ENCODE measurements around the gene E2F2.

E2F2 gene

DNA sequence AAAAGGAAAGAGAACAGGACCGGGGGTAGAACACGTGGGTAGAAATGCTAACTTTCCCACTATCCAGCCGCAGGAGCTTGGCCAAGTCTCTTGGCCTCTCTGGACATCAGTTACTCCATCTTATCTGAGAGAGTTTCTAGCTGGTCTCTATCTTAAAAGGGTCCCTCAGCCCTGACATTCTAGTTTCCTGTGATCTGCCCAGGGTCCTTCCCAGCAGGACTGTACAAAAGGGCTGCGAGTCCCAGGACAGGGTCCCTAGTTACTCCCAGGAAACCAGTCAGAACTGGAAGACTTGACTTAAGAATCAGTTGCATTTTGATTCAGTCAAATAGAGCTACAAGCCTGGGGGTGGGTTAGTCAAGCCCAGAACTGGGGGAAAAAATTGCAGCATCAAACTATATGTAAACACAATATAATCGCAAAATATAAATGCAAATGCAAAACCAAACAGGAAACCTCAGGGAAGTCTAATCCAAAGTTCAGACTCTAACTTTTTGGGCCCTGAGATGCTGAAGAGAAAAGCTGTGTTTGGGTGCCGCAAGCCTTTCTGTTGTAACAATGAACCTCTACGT is 49.9 kb downstream of the E2F2 start:
- no peak for DNase-seq

DNA sequence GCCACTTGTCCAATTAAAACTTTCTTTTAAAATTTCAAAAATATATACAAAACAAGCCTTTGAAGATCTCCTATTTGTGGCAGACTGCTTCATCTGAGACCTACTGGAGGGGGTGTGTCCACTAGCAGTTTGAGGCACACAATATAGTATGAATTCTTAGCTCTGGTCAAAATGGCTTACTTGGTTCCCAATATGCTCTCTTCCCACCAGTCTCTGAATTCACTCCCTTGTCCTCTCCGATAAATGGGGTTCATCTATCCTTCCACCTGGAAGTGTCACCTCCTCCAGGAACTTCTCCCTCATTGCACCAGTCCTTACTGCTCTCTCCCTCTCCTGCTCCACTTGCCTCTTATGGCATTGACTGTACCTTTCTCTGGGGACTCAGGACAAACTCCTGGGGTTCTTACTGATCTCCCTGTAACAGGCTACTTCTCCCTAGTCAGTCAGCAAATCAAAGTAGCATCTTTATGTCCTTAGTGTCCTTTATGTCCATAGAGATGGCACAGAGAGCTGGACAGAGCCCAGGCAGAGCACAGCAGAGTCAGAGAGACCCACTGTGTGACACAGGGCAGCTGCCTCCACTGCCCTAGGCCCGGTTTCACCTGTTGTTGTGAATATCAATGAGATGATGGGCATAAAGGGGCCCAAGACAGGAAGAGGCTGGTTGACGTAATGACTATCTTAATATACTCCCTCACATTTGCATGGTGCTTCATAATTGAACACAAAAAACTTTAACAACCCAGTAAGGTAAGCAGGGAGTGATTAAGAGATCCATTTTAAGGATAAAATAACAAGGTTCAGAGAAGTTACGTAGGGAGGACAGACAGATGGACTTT is 50.6 kb downstream of the E2F2 start:
- no peak for DNase-seq

DNA sequence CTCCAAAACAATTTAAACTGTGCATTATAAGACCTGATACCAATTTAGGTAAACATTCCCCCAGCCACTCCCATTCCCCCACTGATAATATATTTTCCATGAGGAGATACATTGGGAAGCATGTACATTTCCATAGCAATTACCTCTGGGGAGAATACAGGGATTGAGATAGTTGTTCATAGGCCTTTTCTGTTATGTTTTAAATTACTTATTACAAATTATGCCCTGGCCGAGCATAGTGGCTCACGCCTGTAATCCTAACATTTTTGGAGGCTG is 51.4 kb downstream of the E2F2 start:
- no peak for DNase-seq

GRCh38 chr1:23478896-23479665 is 52.0 kb downstream of the E2F2 start:
- DNase-seq, result no peak

DNA sequence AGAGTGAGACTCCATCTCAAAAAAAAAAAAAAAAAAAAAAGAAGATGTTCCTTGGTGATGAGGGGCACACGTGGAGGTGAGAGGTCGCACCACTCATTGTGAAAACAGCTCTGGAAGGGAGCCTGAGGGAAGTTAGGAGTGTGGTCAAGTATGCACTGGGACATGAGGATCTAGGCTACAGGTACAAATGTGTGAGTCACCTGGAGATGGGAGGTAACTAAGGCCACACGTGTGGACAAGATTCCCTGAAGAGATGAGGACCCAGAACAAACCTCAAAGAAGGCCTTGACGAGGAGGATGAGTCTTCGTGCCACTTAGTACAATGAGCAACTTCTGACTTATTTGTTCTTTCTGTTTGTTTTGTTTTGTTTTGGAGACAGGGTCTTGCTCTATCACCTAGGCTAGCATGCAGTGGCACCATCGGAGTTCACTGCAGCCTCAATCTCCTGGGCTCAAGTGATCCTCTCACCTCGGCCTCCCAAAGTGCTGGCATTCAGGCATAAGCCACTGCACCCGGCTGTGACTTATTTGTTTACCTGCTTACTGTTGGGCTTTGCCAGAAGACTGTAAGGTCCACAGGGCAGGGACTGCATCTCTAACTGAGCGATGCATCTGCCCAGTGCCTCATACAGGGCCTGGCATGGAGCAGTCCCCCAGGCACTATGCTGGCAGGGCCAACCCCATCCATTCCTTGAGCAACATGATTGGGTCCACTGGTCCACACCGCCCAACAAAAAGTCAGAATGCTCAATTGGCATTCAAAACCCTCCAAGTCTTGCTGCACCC is 53.5 kb downstream of the E2F2 start:
- no peak for DNase-seq

DNA sequence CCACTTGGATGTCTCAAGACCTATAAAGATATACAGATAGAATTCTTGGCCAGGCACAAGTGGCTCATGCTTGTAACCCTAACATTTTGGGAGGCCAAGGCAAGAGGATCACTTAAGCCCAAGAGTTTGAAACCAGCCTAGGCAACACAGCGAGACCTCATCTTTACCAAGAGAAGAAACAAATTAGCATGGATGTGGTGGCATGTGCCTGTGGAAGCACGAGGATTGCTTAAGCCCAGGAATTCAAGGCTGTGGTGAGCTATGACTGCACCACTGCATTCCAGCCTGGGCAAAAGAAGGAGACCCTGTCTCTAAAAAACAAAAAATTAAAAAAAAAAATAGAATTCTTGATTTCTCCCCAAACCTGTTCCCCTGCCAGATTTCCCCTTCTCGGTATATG is 55.4 kb downstream of the E2F2 start:
- no peak for DNase-seq

GRCh38 chr1:23475134-23475628 is 55.9 kb downstream of the E2F2 start:
- no peak for DNase-seq

DNA sequence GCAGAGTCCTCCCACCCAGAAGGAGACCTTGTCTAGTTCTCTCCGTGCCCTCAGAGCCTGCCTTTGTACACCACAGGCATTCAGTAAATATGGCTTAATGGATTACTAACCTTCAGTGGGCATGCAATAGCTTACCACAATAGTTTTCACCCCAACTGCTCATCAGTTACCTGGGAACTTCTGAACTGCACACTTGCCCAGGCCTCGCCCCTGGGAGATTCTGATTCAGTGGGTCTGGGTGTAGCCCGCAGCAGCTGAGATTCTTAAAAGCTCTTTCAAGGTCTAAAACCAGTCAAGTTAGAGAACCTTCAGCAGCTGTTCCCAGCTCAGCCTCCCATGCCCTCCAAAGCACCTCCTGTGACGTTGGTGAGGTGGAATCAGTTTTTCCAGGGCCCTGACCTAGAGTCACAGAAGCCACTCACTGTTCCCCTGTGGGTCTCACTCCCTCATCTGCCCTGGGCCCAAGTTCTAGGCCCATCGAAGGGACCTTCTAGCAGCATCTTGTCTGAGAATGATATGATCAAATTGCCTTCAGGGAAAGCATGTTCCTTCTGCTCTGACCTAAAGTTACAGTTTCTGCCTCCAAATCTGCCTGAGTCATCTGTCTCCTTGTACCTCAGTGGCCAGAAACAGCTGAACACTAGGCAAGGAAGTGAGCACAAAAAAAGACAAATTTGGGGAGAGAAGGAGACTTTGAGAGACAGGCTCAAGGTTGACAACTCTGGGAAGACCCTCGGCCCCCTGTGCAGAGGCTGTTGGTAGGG is 57.8 kb downstream of the E2F2 start:
- DNase-seq, result no peak

- no peak for DNase-seq
These were observed 58.5 kb downstream of the E2F2 start for GRCh38 chr1:23472351-23473036.

DNA sequence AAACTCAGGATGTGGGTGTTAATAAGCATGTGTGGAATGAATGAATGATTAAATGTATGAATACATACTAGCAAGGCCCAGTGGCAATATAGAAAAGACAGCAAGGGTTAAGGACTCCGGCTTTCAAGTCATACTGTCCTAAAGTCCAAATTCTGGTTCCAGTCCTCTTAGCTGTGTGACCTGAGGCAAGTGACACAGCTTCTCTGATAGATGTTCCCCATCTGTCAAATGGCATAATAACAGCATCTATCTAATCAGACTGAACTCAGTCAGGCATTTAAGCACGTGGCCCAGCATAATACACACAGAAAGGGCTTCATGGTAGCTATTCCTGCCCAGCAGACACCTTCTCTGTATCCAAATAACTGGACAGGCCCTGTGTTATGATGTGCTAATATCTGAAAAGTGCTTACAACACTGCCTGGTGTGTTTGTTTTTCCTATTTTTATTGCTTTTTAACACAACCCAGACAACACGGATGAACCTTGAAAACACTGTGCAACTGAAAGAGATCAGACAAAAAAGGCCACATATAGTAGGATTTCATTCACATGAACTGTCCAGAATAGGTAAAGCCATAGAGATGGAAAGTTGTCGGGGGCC is 59.5 kb downstream of the E2F2 start:
- no peak for DNase-seq

DNA sequence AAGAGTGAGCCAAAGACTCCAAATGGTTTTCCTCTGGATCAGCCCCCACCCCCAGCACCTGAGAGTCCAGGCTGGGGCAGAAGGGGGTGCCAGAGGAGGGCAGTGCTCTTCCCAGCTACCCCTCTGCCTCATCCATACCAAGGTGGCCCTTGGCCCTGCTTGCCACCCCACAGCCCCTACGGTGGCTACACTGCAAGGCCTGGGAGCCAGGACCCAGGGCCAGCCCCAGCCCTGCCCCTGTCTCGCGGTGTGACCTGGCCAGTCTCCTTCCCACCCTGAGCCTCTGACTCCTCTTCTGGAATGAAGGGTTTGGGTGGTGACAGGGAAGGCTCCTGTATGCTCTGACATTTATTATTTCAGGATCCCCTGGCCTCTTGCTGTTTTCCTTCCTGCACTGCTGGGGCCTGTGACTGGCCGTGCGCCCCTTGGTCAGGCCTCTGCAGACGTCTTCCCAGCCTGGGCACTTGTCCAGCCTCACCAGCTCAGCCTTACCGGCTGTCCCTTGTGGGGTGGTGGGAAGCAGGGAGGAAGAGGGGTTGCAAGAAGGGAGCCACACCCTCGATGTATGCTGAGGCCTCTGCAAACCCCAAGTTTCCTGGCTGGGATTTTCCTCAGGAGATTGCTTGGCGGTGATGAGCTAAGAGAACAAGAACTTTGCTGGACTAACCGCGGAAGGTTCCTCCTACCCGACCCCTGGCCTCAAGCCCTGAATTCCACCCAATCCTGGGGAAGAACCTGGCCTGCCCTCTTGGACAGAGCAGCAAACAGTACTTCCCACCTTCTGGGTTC is 60.6 kb downstream of the E2F2 start:
- DNase-seq, result peak; percentile 39

DNA sequence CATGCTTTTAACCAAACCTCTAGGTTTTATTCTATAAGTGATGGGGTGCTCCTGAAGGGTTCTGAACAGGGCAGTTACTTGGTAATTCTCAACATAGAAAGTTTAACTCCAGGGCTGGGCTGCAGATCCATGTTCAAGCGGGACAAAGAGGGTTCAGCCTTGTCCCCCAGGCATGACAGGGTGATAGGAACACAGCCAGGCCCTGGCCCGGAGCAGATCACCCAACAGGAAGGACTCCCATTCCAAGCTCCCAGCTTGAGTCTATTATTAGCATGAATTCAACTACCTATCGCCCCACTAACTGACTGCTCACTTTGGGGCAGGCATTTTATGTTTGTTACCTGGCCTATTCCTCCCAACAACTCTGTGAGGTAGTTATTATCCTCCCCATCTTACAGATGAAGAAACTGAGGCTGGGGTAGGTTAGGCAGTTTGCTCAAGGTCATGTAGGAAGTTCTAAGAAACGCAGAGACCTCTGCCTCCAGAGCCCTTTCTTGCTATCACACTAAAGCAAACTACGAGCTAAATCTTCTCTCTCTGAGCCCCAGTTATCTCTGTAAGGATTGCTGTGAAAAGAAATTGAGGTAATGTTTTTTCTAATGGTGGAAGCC is 61.6 kb downstream of the E2F2 start:
- no peak for DNase-seq

DNA sequence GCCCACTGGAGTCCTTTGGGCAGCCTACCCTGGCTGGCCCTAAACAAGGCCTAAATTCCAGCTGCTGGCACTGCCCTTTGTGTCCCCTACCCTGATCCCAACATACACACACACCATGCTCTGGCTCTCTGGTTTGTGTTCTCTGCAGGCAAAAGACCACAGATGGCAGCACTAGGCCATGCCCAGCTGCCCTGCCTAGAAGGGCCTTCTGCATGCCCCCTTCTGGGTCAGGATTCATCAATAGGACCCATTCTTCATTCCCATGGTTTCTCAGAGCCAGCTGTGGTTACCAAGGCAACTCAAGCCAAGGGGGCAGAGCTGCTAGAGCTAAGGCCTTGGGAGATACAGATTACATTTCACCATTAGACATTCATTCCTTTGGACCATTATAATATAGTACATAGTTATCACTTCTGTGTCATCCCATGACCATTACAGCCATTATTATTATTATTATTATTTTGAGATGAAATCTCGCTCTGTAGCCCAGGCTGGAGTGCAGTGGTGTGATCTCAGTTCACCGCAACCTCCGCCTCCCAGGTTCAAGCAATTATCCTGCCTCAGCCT is 64.5 kb downstream of the E2F2 start:
- no peak for DNase-seq

DNA sequence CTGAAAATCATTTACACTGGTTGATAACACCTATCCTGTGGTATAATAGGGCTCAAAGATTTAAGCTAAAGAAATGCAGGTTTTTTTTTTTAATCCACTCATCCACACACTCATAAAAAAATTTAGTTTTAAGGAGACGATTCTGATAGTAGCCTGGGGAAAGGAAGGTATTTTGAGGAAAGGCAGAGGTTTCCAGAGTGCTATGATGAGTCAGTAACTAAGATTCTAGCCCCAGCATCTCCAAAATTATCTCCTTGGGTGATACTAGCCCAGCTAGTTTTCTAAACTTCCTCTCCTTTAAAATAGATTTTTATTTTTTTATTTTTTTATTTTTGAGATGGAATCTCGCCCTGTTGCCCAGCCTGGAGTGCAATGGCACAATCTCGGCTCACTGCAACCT is 67.7 kb downstream of the E2F2 start:
- DNase-seq, result no peak

DNA sequence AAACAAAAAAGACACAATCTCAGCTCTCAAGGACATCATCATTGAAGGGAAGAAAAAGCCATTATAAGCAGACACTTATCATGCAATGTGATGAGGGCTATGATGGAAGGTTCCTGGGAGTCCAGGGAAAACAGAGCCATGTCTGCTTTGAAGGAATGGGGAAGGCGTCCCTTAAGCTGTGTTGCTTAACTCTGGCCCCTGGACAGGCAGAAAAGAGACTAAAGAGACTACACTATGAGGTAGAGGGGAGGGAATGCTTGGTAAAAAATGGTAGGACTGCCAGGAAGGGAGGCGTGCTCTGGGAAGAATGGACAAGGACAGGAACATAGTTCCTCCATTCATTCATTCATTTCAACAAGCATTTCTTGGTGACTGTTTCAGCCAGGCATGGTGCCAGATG is 68.3 kb downstream of the E2F2 start:
- DNase-seq, result no peak

DNA sequence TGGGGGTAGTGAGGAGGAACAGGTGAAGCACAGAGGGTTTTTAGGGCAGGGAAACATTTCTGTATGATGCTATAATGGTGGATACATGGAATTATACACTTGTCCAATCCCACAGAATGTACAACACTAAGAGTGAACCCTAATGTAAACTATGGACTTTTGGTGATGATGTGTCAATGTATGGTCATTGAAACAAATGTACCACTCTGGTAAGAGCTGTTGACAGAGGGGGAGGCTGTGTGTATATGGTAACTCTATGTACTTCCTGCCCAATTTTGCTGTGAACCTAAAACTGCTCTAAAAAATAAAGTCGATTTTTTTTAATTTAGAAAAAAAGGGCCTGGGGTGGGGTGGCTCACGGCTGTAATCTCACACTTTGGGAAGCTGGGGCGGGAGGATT is 70.0 kb downstream of the E2F2 start:
- DNase-seq, result no peak

- DNase-seq, result no peak
These were observed 70.5 kb downstream of the E2F2 start for GRCh38 chr1:23460519-23460918.

GRCh38 chr1:23459338-23459757 is 71.7 kb downstream of the E2F2 start:
- no peak for DNase-seq
